HG03175 (cell line): ENCODE data around the gene MAVS.

ENCODE experiments used
- ATAC-seq: cut with Tn5 transposase; IDR thresholded peaks from one replicate; pipeline ENCODE4 v1.9.1; 2021; ENCODE audit warnings: mild to moderate bottlenecking, moderate library complexity; ENCODE audit not compliant: unreplicated experiment

Gene MAVS

GRCh38 chr20:3847429-3847940 is 851 bp downstream of the MAVS start:
- no peak for ATAC-seq

- ATAC-seq, result no peak
Measured at GRCh38 chr20:3848565-3848964, 1.9 kb downstream of the MAVS start.

GRCh38 chr20:3854462-3854871 is 7.8 kb downstream of the MAVS start:
- ATAC-seq, result no peak

- ATAC-seq, result no peak
Measured at GRCh38 chr20:3857405-3857804, 10.8 kb downstream of the MAVS start.

- no peak for ATAC-seq
Measured at GRCh38 chr20:3858689-3859088, 12.1 kb downstream of the MAVS start.

- ATAC-seq, result no peak
Measured at GRCh38 chr20:3861191-3861590, 14.6 kb downstream of the MAVS start.

- ATAC-seq, result no peak
Measured at GRCh38 chr20:3862333-3862732, 15.7 kb downstream of the MAVS start.

GRCh38 chr20:3863317-3863716 is 16.7 kb downstream of the MAVS start:
- ATAC-seq, result no peak

- ATAC-seq, result no peak
Measured at GRCh38 chr20:3864518-3864917, 17.9 kb downstream of the MAVS start.

GRCh38 chr20:3865152-3865886 is 18.7 kb downstream of the MAVS start:
- no peak for ATAC-seq

- no peak for ATAC-seq
Measured at GRCh38 chr20:3865887-3866407, 19.3 kb downstream of the MAVS start.

- ATAC-seq, result no peak
Measured at GRCh38 chr20:3866464-3866863, 19.8 kb downstream of the MAVS start.

- ATAC-seq, result no peak
Measured at GRCh38 chr20:3867802-3868201, 21.2 kb downstream of the MAVS start.

GRCh38 chr20:3869839-3870634 is 23.4 kb downstream of the MAVS start:
- ATAC-seq, result no peak

GRCh38 chr20:3871550-3872265 is 25.1 kb downstream of the MAVS start:
- no peak for ATAC-seq

- ATAC-seq, result no peak
Measured at GRCh38 chr20:3873507-3873906, 26.9 kb downstream of the MAVS start.

- no peak for ATAC-seq
Measured at GRCh38 chr20:3874194-3874844, 27.7 kb downstream of the MAVS start.

GRCh38 chr20:3875378-3875974 is 28.8 kb downstream of the MAVS start:
- no peak for ATAC-seq

GRCh38 chr20:3876000-3876399 is 29.4 kb downstream of the MAVS start:
- ATAC-seq, result no peak

GRCh38 chr20:3876676-3877075 is 30.0 kb downstream of the MAVS start:
- no peak for ATAC-seq
